WTC11 (cell line): Measurements from ENCODE around the gene DCAF6. TPM values are rescaled to one million over a fixed set of nuclear protein-coding genes. Genes with fewer than 3 reads are reported as not detected.
A peak's percentile ranks its signal among the peaks of the same experiment; 100 is the strongest.
"Not testable (repeated sequence)": the region's sequence is repeated elsewhere in the genome, so short reads cannot be mapped to it uniquely, and the experiment has no call there.

Experiments
- ATAC-seq: fragments of 200-7000 bp; cut with Tn5 transposase; 2 replicates; pipeline ENCODE4 v1.10.0; 2021; ENCODE audit warnings: mild to moderate bottlenecking, moderate library complexity
- CTCF ChIA-PET: fragments of 300-600 bp; sonication (Branson Sonifier 250); formaldehyde crosslinking; loops from one replicate; lab custom pipeline; 2021; ENCODE audit warnings: antibody characterized with exemption; lab: Charles Lee
- POLR2A ChIA-PET: fragments of 350-600 bp; sonication (Branson Sonifier 250); formaldehyde crosslinking; loops from one replicate; lab custom pipeline; 2021; ENCODE audit warnings: antibody characterized with exemption; lab: Charles Lee
- DNase-seq: peaks from one replicate; pipeline ENCODE4 v3.0.0; 2021; ENCODE audit warnings: low spot score
- H3K27ac Mint-ChIP-seq: 2 replicates; pipeline ENCODE4 v1.8.0; 2021; ENCODE audit warnings: mixed read lengths
- H3K27me3 Mint-ChIP-seq: 2 replicates; pipeline ENCODE4 v1.8.0; 2021; ENCODE audit warnings: low read depth, mild to moderate bottlenecking, moderate library complexity, mixed read lengths
- H3K36me3 Mint-ChIP-seq: 2 replicates; pipeline ENCODE4 v1.8.0; 2021; ENCODE audit warnings: mixed read lengths
- H3K4me1 Mint-ChIP-seq: 2 replicates; pipeline ENCODE4 v1.8.0; 2022; ENCODE audit warnings: mixed read lengths
- H3K4me3 Mint-ChIP-seq: 2 replicates; pipeline ENCODE4 v1.8.0; 2021; ENCODE audit warnings: mild to moderate bottlenecking, moderate library complexity, mixed read lengths
- H3K9me3 Mint-ChIP-seq: 2 replicates; pipeline ENCODE4 v1.8.0; 2021; ENCODE audit warnings: mixed read lengths
- ATF6 ChIP-seq: sonication (generic); formaldehyde crosslinking; IDR thresholded peaks from 2 replicates; pipeline ENCODE4 v1.8.1; 2023; ENCODE audit warnings: mild to moderate bottlenecking, missing genetic modification reagents
- CREM ChIP-seq: sonication (generic); formaldehyde crosslinking; IDR thresholded peaks from 2 replicates; pipeline ENCODE4 v1.8.1; 2022; ENCODE audit warnings: mild to moderate bottlenecking, missing genetic modification reagents, moderate library complexity
- E2F4 ChIP-seq: sonication (generic); formaldehyde crosslinking; IDR thresholded peaks from 2 replicates; pipeline ENCODE4 v1.8.1; 2022; ENCODE audit warnings: low read depth, mild to moderate bottlenecking, moderate library complexity, missing genetic modification reagents, borderline replicate concordance
- ERG ChIP-seq: fragments of 250-450 bp; sonication (Bioruptor Pico); IDR thresholded peaks from 2 replicates; pipeline ENCODE4 v1.8.0; 2021; ENCODE audit warnings: mild to moderate bottlenecking
- MLX ChIP-seq: sonication (generic); formaldehyde crosslinking; IDR thresholded peaks from 2 replicates; pipeline ENCODE4 v1.8.1; 2023; ENCODE audit warnings: mild to moderate bottlenecking, missing genetic modification reagents, moderate library complexity
- PREB ChIP-seq: sonication (generic); formaldehyde crosslinking; IDR thresholded peaks from 2 replicates; pipeline ENCODE4 v1.8.1; 2022; ENCODE audit warnings: mild to moderate bottlenecking, missing genetic modification reagents, moderate library complexity, borderline replicate concordance
- SMAD3 ChIP-seq: sonication (generic); formaldehyde crosslinking; IDR thresholded peaks from 2 replicates; pipeline ENCODE4 v1.8.0; 2022; ENCODE audit warnings: missing genetic modification reagents, mild to moderate bottlenecking, borderline replicate concordance
- SMAD4 ChIP-seq: sonication (generic); formaldehyde crosslinking; IDR thresholded peaks from 2 replicates; pipeline ENCODE4 v1.8.0; 2022; ENCODE audit warnings: mild to moderate bottlenecking, missing genetic modification reagents
- TEAD1 ChIP-seq: sonication (generic); formaldehyde crosslinking; IDR thresholded peaks from 2 replicates; pipeline ENCODE4 v1.8.0; 2022; ENCODE audit warnings: mild to moderate bottlenecking, missing genetic modification reagents
- ZMAT4 ChIP-seq: fragments of 250-450 bp; sonication (Bioruptor Pico); IDR thresholded peaks from 2 replicates; pipeline ENCODE4 v1.9.0; 2021; ENCODE audit warnings: mild to moderate bottlenecking
- ZNF138 ChIP-seq: sonication (generic); formaldehyde crosslinking; conservative IDR thresholded peaks from 2 replicates; pipeline ENCODE4 v1.8.1; 2022; ENCODE audit warnings: mild to moderate bottlenecking, moderate library complexity, missing genetic modification reagents
- ZNF671 ChIP-seq: fragments of 250-450 bp; sonication (Bioruptor Pico); IDR thresholded peaks from 2 replicates; pipeline ENCODE4 v1.8.0; 2021; ENCODE audit warnings: mild to moderate bottlenecking
- total RNA-seq: library from RNA; stranded (reverse); gene quantifications from 3 replicates; pipeline ENCODE4 v1.2.3, GENCODE V29; 2021

DCAF6 gene
- total RNA-seq, 1 experiment from 2014 or later: 13.5 TPM

GRCh38 chr1:167928457-167928852 lies 8.0 kb upstream of the DCAF6 start:
- DNase-seq (no peak), ATAC-seq (no peak)
- Mint-ChIP-seq H3K36me3 (no peaks in the 10 kb centered on the region), H3K4me3 (no peak overlapping the region), H3K27me3 (no peaks in the 10 kb centered on the region), H3K9me3 (no peaks in the 10 kb centered on the region), H3K27ac (no peak overlapping the region), H3K4me1 (peaks cover 26% of the 10 kb centered on the region)
- POLR2A ChIA-PET: interaction anchor here (0.8 kb wide), 1 partner anchor 9 kb away, joined by 4 read pairs; no protein-coding TSS in a partner anchor
- CTCF ChIA-PET: no interaction called here
- TF ChIP-seq PREB: no peak
- no peak for TF ChIP-seq ZNF671 (CRISPR knock-in tag)
- TF ChIP-seq SMAD3 (CRISPR knock-in tag): no peak
- no peak for TF ChIP-seq MLX (CRISPR knock-in tag)
- TF ChIP-seq TEAD1 (CRISPR knock-in tag): no peak
- TF ChIP-seq ATF6 (CRISPR knock-in tag): no peak
- no peak for TF ChIP-seq ZNF138

GRCh38 chr1:167928919-167929318 lies 7.6 kb upstream of the DCAF6 start:
- DNase-seq, H3K9me3 Mint-ChIP-seq, CTCF ChIA-PET, H3K27ac Mint-ChIP-seq, POLR2A ChIA-PET, H3K36me3 Mint-ChIP-seq, ATAC-seq, H3K27me3 Mint-ChIP-seq, H3K4me3 Mint-ChIP-seq: not testable (repeated sequence)
- peaks cover 30% of the 10 kb centered on the region for H3K4me1 Mint-ChIP-seq

- POLR2A ChIA-PET: no interaction called here
- no peaks in the 10 kb centered on the region for H3K27me3 Mint-ChIP-seq
- no peak for TF ChIP-seq ZMAT4 (CRISPR knock-in tag)
- TF ChIP-seq CREM: no peak
- no peak for TF ChIP-seq E2F4 (CRISPR knock-in tag)
- H3K27ac Mint-ChIP-seq: peak overlapping the region; percentile 47; the same call in 1 of the 2 replicates
- H3K36me3 Mint-ChIP-seq: no peaks in the 10 kb centered on the region
- no peak for ATAC-seq
- CTCF ChIA-PET: no interaction called here
- no peaks in the 10 kb centered on the region for H3K9me3 Mint-ChIP-seq
- peaks cover 37% of the 10 kb centered on the region for H3K4me1 Mint-ChIP-seq
- DNase-seq: no peak
- no peak overlapping the region for H3K4me3 Mint-ChIP-seq
Measured at GRCh38 chr1:167929725-167930124, 6.8 kb upstream of the DCAF6 start.

GRCh38 chr1:167933788-167934187 lies 2.7 kb upstream of the DCAF6 start:
- no peak for ATAC-seq
- Mint-ChIP-seq H3K27ac (peak overlapping the region; percentile 44; the same call in 1 of the 2 replicates), H3K36me3 (no peaks in the 10 kb centered on the region), H3K27me3 (no peaks in the 10 kb centered on the region), H3K4me3 (no peak overlapping the region), H3K9me3 (no peaks in the 10 kb centered on the region), H3K4me1 (peaks cover 21% of the 10 kb centered on the region)
- ChIA-PET POLR2A (no interaction called here), CTCF (interaction anchor here (3.2 kb wide), 1 partner anchor 131 kb away, joined by 13 read pairs; no protein-coding TSS in a partner anchor)
- no peak for TF ChIP-seq ERG (CRISPR knock-in tag)
- TF ChIP-seq E2F4 (CRISPR knock-in tag): no peak
- no peak for TF ChIP-seq SMAD4 (CRISPR knock-in tag)
- no peak for DNase-seq
